WTC11 (cell line): ENCODE data around the gene MAGOH. TPM values are rescaled to one million over a fixed set of nuclear protein-coding genes. Genes with fewer than 3 reads are reported as not detected.

Source experiments
- ATAC-seq: fragments of 200-7000 bp; cut with Tn5 transposase; 2 replicates; pipeline ENCODE4 v1.10.0; 2021; ENCODE audit warnings: mild to moderate bottlenecking, moderate library complexity
- CTCF ChIA-PET: fragments of 300-600 bp; sonication (Branson Sonifier 250); formaldehyde crosslinking; loops from one replicate; lab custom pipeline; 2021; ENCODE audit warnings: antibody characterized with exemption; lab: Charles Lee
- POLR2A ChIA-PET: fragments of 350-600 bp; sonication (Branson Sonifier 250); formaldehyde crosslinking; loops from one replicate; lab custom pipeline; 2021; ENCODE audit warnings: antibody characterized with exemption; lab: Charles Lee
- DNase-seq: peaks from one replicate; pipeline ENCODE4 v3.0.0; 2021; ENCODE audit warnings: low spot score
- H3K27ac Mint-ChIP-seq: 2 replicates; pipeline ENCODE4 v1.8.0; 2021; ENCODE audit warnings: mixed read lengths
- H3K27me3 Mint-ChIP-seq: 2 replicates; pipeline ENCODE4 v1.8.0; 2021; ENCODE audit warnings: low read depth, mild to moderate bottlenecking, moderate library complexity, mixed read lengths
- H3K36me3 Mint-ChIP-seq: 2 replicates; pipeline ENCODE4 v1.8.0; 2021; ENCODE audit warnings: mixed read lengths
- H3K4me1 Mint-ChIP-seq: 2 replicates; pipeline ENCODE4 v1.8.0; 2022; ENCODE audit warnings: mixed read lengths
- H3K4me3 Mint-ChIP-seq: 2 replicates; pipeline ENCODE4 v1.8.0; 2021; ENCODE audit warnings: mild to moderate bottlenecking, moderate library complexity, mixed read lengths
- H3K9me3 Mint-ChIP-seq: 2 replicates; pipeline ENCODE4 v1.8.0; 2021; ENCODE audit warnings: mixed read lengths
- AFF4 ChIP-seq: sonication (generic); formaldehyde crosslinking; IDR thresholded peaks from 2 replicates; pipeline ENCODE4 v1.8.1; 2023; ENCODE audit warnings: mild to moderate bottlenecking, missing genetic modification reagents, borderline replicate concordance
- ATF1 ChIP-seq: sonication (generic); formaldehyde crosslinking; IDR thresholded peaks from 2 replicates; pipeline ENCODE4 v1.8.1; 2023; ENCODE audit warnings: mild to moderate bottlenecking, moderate library complexity, missing genetic modification reagents
- CBFB ChIP-seq: sonication (generic); formaldehyde crosslinking; IDR thresholded peaks from 2 replicates; pipeline ENCODE4 v1.8.1; 2022; ENCODE audit warnings: mild to moderate bottlenecking, low read depth, missing genetic modification reagents
- CREB1 ChIP-seq: sonication (generic); formaldehyde crosslinking; IDR thresholded peaks from 2 replicates; pipeline ENCODE4 v1.8.0; 2023; ENCODE audit warnings: mild to moderate bottlenecking, missing genetic modification reagents
- CREM ChIP-seq: sonication (generic); formaldehyde crosslinking; IDR thresholded peaks from 2 replicates; pipeline ENCODE4 v1.8.1; 2022; ENCODE audit warnings: mild to moderate bottlenecking, missing genetic modification reagents, moderate library complexity
- ELF4 ChIP-seq: sonication (generic); formaldehyde crosslinking; IDR thresholded peaks from 2 replicates; pipeline ENCODE4 v1.8.1; 2022; ENCODE audit warnings: low read depth, mild to moderate bottlenecking, moderate library complexity, missing genetic modification reagents
- EMX1 ChIP-seq: fragments of 250-450 bp; sonication (Bioruptor Pico); IDR thresholded peaks from 2 replicates; pipeline ENCODE4 v1.8.0; 2021; ENCODE audit warnings: mild to moderate bottlenecking
- ERG ChIP-seq: fragments of 250-450 bp; sonication (Bioruptor Pico); IDR thresholded peaks from 2 replicates; pipeline ENCODE4 v1.8.0; 2021; ENCODE audit warnings: mild to moderate bottlenecking
- ESRRA ChIP-seq: sonication (generic); formaldehyde crosslinking; IDR thresholded peaks from 2 replicates; pipeline ENCODE4 v1.8.1; 2022; ENCODE audit warnings: mild to moderate bottlenecking, missing genetic modification reagents, borderline replicate concordance
- FOXP1 ChIP-seq: sonication (generic); formaldehyde crosslinking; IDR thresholded peaks from 2 replicates; pipeline ENCODE4 v1.8.0; 2022; ENCODE audit warnings: missing genetic modification reagents, mild to moderate bottlenecking, moderate library complexity, borderline replicate concordance
- NFATC4 ChIP-seq: fragments of 250-450 bp; sonication (Bioruptor Pico); IDR thresholded peaks from 2 replicates; pipeline ENCODE4 v1.9.0; 2021; ENCODE audit warnings: mild to moderate bottlenecking
- RELA ChIP-seq: sonication (generic); formaldehyde crosslinking; IDR thresholded peaks from 2 replicates; pipeline ENCODE4 v1.8.1; 2022; ENCODE audit warnings: missing genetic modification reagents, mild to moderate bottlenecking, borderline replicate concordance
- STAT6 ChIP-seq: sonication (generic); formaldehyde crosslinking; conservative IDR thresholded peaks from 2 replicates; pipeline ENCODE4 v1.8.1; 2023; ENCODE audit warnings: mild to moderate bottlenecking, low read depth, missing genetic modification reagents, moderate library complexity
- TCF7 ChIP-seq: sonication (generic); formaldehyde crosslinking; IDR thresholded peaks from 2 replicates; pipeline ENCODE4 v1.8.0; 2022; ENCODE audit warnings: mild to moderate bottlenecking, low read depth, missing genetic modification reagents, moderate library complexity
- TEAD1 ChIP-seq: sonication (generic); formaldehyde crosslinking; IDR thresholded peaks from 2 replicates; pipeline ENCODE4 v1.8.0; 2022; ENCODE audit warnings: mild to moderate bottlenecking, missing genetic modification reagents
- ZBTB21 ChIP-seq: sonication (generic); formaldehyde crosslinking; IDR thresholded peaks from 2 replicates; pipeline ENCODE4 v1.8.1; 2023; ENCODE audit warnings: mild to moderate bottlenecking, missing genetic modification reagents, borderline replicate concordance
- ZNF121 ChIP-seq: sonication (generic); formaldehyde crosslinking; IDR thresholded peaks from 2 replicates; pipeline ENCODE4 v1.8.0; 2023; ENCODE audit warnings: missing genetic modification reagents
- ZNF317 ChIP-seq: sonication (generic); formaldehyde crosslinking; IDR thresholded peaks from 2 replicates; pipeline ENCODE4 v1.8.1; 2023; ENCODE audit warnings: low read depth, mild to moderate bottlenecking, moderate library complexity, missing genetic modification reagents, borderline replicate concordance
- ZNF512 ChIP-seq: sonication (generic); formaldehyde crosslinking; IDR thresholded peaks from 2 replicates; pipeline ENCODE4 v1.8.1; 2022; ENCODE audit warnings: missing genetic modification reagents, borderline replicate concordance
- ZNF671 ChIP-seq: fragments of 250-450 bp; sonication (Bioruptor Pico); IDR thresholded peaks from 2 replicates; pipeline ENCODE4 v1.8.0; 2021; ENCODE audit warnings: mild to moderate bottlenecking
- ZSCAN18 ChIP-seq: fragments of 250-450 bp; sonication (Bioruptor Pico); IDR thresholded peaks from 2 replicates; pipeline ENCODE4 v2.1.2; 2022; ENCODE audit warnings: mild to moderate bottlenecking, moderate library complexity
- total RNA-seq: library from RNA; stranded (reverse); gene quantifications from 3 replicates; pipeline ENCODE4 v1.2.3, GENCODE V29; 2021

Gene MAGOH
- total RNA-seq, 1 experiment from 2014 or later, result 57.8 TPM

GRCh38 chr1:53273526-53273925 lies 35.2 kb upstream of the MAGOH start (continued):
- TF ChIP-seq CBFB (CRISPR knock-in tag) (no peak), ZNF512 (CRISPR knock-in tag) (no peak)

GRCh38 chr1:53272349-53272748 lies 34.0 kb upstream of the MAGOH start:
- Mint-ChIP-seq H3K4me3 (no peak overlapping the region), H3K27ac (no peak overlapping the region), H3K27me3 (no peaks in the 10 kb centered on the region), H3K9me3 (no peaks in the 10 kb centered on the region), H3K36me3 (peaks cover 61% of the 10 kb centered on the region), H3K4me1 (no peaks in the 10 kb centered on the region)
- ATAC-seq, result no peak
- POLR2A ChIA-PET, result no interaction called here
- TF ChIP-seq ZNF121 (CRISPR knock-in tag) (no peak), ESRRA (CRISPR knock-in tag) (no peak), ZSCAN18 (no peak), CREB1 (CRISPR knock-in tag) (no peak), FOXP1 (no peak), ZNF671 (CRISPR knock-in tag) (no peak)
- DNase-seq, result no peak
- CTCF ChIA-PET, result no interaction called here

GRCh38 chr1:53271446-53272090 lies 33.2 kb upstream of the MAGOH start:
- Mint-ChIP-seq H3K4me1 (no peaks in the 10 kb centered on the region), H3K27ac (no peak overlapping the region)
- POLR2A ChIA-PET, result no interaction called here
- TF ChIP-seq ATF1 (CRISPR knock-in tag), result no peak
- TF ChIP-seq STAT6 (CRISPR knock-in tag), result no peak
- TF ChIP-seq TEAD1 (CRISPR knock-in tag), result no peak
- no peak for TF ChIP-seq ZNF121 (CRISPR knock-in tag)
- no peak for TF ChIP-seq ELF4 (CRISPR knock-in tag)
- no peak for TF ChIP-seq CREM (CRISPR knock-in tag)
- no peak for TF ChIP-seq ZNF317 (CRISPR knock-in tag)
- TF ChIP-seq ZBTB21, result no peak
- TF ChIP-seq NFATC4 (CRISPR knock-in tag), result no peak
- TF ChIP-seq RELA, result no peak
- no peak for TF ChIP-seq TCF7 (CRISPR knock-in tag)
- no peak for TF ChIP-seq AFF4 (CRISPR knock-in tag)
- no peak for TF ChIP-seq CREB1 (CRISPR knock-in tag)
- no peak for TF ChIP-seq EMX1 (CRISPR knock-in tag)
- TF ChIP-seq ERG (CRISPR knock-in tag), result no peak

More at GRCh38 chr1:53271446-53272090, 33.2 kb upstream of the MAGOH start:
- H3K36me3 Mint-ChIP-seq, result peaks cover 64% of the 10 kb centered on the region
- CTCF ChIA-PET, result no interaction called here
- no peaks in the 10 kb centered on the region for H3K9me3 Mint-ChIP-seq
- H3K27me3 Mint-ChIP-seq, result no peaks in the 10 kb centered on the region
- ATAC-seq (no peak), DNase-seq (no peak)
- H3K4me3 Mint-ChIP-seq, result no peak overlapping the region
